G401.6 (cell line): ENCODE data around the gene SPATA3.

Source experiments
- FAIRE-seq: peaks from 2 replicates; lab custom pipeline; 2012; peaks lifted over from hg19 to GRCh38; lab: Jason Lieb, UNC

Gene SPATA3

GRCh38 chr2:231050018-231050901 is 54.3 kb downstream of the SPATA3 start:
- FAIRE-seq = no peak

- FAIRE-seq = no peak
These were observed 55.2 kb downstream of the SPATA3 start for GRCh38 chr2:231051116-231051515.

GRCh38 chr2:231052494-231053451 is 56.9 kb downstream of the SPATA3 start:
- peak; percentile 21 for FAIRE-seq

GRCh38 chr2:231053846-231054245 is 57.9 kb downstream of the SPATA3 start:
- no peak for FAIRE-seq

GRCh38 chr2:231056453-231057416 is 60.8 kb downstream of the SPATA3 start, which contains the start of gene PSMD1:
TSS of gene PSMD1 (plus strand) at chr2:231056867. CDS start at chr2:231057026, 159 bp downstream.
- FAIRE-seq = peak; percentile 96

- no peak for FAIRE-seq
These were observed 61.7 kb downstream of the SPATA3 start for GRCh38 chr2:231057590-231057989.
